Raji (cell line): ENCODE results near the gene MAGED2.

Source experiments
- POLR2A ChIP-seq: IDR thresholded peaks from 2 replicates; pipeline ENCODE4 v1.6.1; 2011; ENCODE audit warnings: low read depth, low read length, control low read depth; ENCODE audit not compliant: insufficient read depth

The MAGED2 gene

DNA sequence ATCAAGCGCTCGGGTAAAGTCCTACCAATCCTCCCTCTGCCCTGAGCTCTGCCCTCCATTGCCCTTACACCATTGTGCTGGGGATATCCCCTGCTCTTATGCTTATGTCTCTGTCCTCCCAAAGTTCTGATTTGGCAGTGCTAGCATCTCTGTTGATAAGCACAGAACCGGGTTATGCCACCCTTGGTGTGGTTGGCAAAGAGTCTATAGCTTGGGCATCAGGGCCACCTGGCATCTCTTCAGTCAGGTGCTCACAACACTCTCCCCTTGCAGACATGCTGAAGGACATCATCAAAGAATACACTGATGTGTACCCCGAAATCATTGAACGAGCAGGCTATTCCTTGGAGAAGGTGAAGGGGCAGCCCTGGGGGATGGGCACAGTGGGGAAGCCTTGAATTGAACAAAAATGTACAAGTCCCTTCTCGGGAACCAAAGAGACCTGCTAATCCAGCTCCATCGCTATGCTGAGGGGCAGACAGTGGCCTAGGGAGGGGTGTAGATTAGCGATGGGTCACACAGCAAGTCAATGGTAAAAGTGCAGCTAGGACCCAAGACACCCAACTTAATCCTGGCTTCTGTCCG is 3.8 kb downstream of the MAGED2 start:
- no peak for TF ChIP-seq POLR2A

DNA sequence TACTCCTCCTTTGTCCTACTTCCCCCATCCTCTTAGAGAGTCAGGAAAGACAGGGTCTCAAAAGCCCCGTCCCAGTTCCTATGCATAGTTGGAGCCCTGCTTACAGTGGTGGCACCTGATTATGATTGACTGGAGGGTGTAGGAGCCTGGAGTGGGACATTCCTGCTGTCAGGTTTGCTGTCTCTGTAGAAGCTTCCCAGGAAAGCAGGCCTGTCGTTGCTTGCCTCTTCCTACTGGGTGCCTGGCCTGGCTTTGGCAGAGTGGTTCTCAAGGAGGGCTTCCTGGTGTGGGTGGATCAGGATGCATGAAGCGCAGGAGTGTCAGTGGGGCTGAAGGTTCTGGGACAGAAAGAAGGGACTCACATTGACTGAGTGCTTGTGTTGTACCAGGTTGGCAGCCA is 4.8 kb downstream of the MAGED2 start:
- TF ChIP-seq POLR2A, result no peak

DNA sequence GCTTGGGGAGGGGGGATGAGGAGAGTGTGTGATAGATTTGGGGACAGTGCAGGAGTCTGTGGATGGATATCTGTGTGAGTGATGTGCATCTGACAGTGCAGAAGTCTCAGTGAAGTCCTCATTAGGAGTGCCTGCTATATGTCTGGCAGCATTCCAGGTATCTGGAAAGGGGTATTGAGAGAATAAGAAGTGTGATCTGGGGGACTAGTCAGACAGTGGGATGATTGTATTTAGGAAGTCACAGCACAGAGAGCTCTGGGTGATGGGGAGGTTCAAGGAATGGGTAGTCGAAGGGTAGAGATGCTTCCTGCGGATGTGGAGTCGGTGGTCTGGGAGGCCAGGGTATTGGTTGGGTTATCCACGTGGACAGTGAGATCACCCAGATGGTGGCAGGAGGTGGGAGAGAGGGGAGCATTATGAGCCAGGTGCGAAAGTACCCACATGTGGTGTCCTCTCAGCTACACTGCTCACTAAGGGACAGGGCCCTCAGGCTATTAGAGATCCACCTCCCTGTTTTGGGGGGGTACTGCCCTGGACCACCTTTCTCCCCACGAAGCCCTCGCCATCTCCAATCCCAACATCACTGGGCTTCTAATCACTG is 9.8 kb downstream of the MAGED2 start:
- TF ChIP-seq POLR2A, result no peak

DNA sequence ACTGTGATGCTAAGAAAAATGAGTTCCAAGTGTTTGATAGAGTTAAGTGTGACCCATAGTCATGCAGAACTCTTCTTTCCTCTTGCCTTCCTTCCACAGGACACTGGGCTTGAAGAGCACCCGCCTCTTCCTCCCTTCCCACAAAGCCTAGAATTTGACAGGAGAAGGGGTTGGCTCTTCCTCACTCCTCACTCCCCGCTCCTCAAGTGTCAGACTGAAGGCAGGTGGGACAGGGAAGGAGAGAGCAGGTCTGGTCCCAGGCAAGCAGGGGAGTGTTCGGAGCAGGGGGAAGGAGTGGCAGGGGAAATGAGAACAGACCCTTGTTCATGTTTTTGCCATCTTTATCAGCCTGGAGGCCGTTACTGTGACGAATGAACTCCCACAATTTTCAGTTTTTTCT is 10.7 kb downstream of the MAGED2 start:
- no peak for TF ChIP-seq POLR2A

DNA sequence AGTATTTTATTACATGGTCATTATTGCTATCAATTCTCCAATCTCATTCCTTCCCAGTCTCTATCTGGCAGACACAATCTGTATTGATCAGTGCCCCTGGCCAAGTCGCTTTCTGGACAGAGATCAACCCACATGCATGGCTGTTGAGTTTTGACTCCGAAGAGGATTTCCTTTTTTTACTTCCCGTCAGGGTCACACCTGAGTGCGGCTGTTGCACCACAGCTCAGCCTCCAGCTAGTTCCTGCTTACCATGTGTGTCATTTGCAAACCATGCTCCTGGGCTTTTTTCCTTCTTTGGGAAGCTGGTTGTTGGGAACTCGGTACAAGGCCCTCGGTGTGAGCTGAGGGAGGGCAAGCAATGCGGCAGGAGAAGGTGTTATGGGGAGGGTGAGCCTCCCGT is 11.7 kb downstream of the MAGED2 start:
- TF ChIP-seq POLR2A, result no peak

DNA sequence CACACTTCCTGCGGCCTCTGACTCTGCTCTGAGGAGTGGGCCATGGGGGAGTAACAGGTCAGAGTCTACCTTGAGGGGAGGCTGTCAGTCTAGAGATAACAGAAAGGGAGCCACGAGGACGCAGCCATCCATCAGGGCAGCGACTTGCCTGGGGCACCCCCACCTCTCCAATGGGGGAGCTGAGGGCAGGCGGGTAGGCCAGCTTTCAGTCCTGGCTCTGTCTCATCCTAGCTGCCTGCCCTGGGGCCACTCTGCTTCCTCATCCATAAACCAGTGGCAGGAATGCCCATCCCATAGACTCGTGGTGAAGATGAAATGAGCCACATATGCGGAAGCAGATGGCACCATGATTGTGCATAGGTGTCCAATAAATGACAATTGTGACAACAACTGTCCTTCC is 13.2 kb downstream of the MAGED2 start:
- TF ChIP-seq POLR2A, result no peak

DNA sequence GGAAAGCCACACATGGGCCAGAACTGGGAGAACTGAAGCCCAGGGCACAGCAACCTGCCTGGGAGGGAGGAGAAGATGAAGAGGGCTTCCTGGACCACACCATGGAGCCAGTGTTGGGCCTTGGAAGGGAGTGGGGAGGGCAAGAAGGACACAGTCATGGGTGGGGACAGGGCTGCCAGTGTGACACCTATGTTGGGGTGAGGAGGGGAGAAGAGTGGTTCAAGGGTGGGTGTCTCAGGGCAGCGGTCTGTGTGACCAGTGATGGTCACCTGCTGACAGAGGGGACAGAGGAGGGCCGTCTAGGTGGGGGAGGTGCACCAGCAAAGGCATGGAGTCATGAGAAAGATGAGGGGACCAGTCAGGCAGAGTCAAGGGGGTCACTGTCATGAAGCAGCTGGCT is 13.8 kb downstream of the MAGED2 start:
- TF ChIP-seq POLR2A, result no peak

DNA sequence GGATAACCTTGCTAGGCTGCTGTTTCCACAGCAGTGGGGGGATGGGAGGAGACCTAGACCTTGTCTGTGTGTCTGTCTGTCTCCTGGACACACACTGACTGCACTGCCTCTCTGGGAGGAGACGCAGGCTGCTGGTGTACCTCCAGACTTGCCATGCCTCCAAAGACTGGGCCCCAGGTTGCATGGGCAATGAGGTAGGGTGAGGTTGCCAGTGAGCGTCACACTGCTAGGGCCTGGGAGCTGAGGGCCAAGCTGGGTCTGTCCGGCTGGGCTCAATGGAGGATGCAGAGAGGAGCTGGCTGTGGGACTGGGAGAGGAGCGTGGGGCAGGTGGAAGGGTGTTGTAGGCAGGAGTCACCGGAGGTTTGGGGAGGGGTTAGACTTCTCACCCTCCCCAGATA is 16.6 kb downstream of the MAGED2 start:
- TF ChIP-seq POLR2A, result no peak

DNA sequence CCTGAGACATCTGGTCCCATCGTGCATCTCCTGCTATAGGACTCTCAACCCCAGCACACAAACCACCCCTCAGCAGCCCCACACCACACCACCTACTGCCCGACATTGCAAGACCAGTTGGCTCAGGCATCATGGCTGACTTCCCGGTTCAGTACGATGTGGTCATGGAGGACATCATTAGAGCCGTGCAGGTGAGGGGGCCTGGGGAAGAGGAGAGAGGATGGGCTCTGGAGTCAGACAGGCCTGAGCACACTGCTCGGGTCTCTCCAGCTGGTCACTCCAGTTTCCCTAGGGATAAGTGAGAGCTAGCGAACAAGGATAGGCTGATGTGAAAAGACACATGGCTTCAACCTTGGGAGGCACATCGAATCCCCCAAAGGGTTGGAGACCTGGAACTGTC is 17.2 kb downstream of the MAGED2 start:
- TF ChIP-seq POLR2A, result no peak

DNA sequence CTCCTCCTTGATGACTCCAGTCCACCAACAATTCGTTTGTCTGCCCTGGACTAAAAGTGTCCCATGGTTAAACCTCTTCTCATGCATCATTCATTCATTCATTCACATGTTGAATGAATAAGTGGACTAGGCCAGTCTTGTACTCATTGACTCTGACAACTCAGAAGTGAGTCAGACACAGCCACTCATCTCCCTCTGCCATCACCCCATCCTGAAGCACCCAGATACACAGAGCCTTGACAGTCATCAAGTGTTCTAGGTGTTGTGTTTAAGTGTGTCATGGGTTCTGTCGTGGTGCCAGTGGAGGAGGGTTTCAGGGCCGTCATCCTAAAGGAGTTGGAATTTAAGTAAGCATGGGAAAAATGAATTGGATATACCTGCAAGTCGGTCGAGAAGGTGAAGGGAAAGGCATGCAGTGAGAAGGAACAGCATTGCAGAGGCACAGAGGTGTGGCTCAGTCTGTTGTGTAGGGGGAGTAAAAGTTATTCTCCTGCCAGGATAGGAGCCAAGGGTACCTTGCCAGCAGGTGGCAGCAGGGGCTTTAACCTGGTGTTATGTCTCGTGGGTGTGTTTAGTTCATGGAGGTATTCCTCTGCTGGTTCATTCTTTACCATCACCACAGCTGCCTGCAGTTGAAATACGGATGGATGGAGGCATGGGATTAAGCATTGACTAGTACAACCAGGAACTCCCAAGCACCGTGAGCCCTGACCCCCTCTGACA is 18.3 kb downstream of the MAGED2 start:
- no peak for TF ChIP-seq POLR2A

DNA sequence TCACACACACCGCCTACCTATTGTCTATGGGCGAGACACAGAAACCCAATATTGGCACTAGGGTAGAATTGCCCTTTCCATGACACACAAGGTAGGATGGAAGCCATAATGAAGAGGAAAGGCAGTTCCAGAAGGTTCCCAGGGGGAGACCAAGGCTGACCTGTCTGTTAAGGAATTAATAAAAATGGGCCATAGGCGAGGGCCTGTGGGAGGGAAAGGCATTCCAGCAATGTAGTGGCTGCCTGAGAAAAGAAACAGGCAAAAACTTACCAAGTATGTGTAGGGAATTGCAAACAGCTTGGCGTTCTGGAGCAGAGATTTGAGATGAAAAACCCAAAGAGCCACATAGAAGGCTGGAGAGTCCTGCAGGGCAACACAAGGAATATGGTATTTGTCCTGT is 19.1 kb downstream of the MAGED2 start:
- TF ChIP-seq POLR2A, result no peak

DNA sequence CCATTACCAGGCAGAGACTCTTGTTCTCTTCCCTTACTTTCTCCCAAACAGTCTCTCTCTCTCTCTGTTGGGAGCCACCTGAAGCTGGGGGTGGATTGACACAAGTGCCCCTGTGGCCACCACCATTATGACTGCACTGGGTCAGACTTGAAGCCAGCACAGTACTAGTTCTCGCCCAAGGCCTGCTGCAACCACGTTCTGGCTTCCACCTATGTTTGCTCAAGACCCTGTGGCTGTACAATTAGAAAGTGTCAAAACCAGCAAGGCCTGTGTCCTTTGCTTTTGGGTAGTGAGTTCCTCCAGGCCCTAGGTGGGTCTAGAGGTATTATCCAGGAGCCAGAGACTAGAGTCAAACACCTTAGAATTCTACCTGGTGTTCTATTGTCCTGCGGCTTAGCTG is 31.0 kb downstream of the MAGED2 start:
- TF ChIP-seq POLR2A, result no peak

DNA sequence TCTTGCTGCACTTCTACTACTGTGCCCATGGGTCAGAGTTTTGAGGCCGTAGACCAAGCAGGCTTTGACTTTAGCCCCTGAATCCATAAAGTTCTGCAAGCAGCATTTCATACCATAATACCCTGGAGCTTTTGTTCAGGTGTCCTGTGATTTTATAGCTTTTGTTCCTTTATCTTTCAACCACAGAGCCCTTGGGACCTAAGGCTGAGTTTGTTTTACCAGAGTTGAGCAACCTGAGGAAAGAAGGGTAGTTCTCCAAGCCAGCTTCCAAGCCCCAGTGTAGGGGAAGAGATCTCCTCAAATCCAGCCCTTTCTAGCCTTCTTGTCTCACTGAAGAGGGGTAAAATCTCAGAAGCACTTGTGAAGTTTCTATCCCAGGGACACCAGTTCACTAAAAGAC is 35.1 kb downstream of the MAGED2 start:
- TF ChIP-seq POLR2A, result no peak

DNA sequence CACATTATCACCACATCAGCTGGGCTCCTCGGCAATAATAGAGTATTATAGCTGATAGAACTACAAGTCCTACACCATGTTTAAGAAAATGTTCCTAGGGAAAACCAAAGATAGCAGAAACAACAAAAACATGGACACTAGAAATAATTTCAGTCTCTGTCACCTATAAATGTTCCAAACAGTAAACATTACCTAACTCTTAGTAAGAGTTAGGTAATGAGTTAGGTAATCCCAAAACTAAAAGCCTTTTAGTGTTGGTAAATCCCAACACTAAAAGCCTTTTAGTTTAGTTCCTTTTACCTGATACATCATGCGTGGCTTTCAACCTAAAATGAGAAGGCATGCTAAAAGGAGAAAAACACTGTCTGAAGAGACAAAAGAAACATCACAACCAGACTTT is 35.5 kb downstream of the MAGED2 start:
- no peak for TF ChIP-seq POLR2A

DNA sequence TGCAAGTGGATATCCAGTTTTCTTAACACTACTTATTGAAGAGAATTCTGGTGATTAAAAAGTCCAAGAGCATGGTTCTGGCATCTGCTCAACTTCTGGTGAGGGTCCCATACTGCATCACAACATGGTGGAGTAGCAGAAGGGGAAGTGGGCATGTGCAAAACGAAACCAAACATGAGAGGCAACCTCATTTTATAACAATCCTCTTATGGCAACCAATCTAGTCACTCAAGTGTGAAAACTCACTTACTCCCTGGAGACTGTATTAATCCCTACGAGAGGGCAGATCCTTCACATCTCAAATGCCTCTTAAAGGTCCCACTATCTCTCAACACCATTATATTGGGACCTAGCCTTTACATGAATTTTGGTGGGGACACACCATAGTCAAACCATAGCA is 57.7 kb downstream of the MAGED2 start:
- TF ChIP-seq POLR2A, result no peak
